PC-9 (cell line): Measurements from ENCODE around the gene RBM14. TPM values are rescaled to one million over a fixed set of nuclear protein-coding genes. Genes with fewer than 3 reads are reported as not detected.

Experiments used
- BruUV-seq: library from RNA; stranded (reverse); fragments of 400-500 nt; replicated peaks from 2 replicates; lab custom pipeline; 2021; lab: Mats Ljungman, UMichigan
- CTCF ChIA-PET: fragments of 300-600 bp; sonication (Branson Sonifier 250); formaldehyde crosslinking; loops from one replicate; lab custom pipeline; 2022; ENCODE audit warnings: antibody characterized with exemption; lab: Charles Lee
- POLR2A ChIA-PET: fragments of 300-600 bp; sonication (Branson Sonifier 250); formaldehyde crosslinking; loops from one replicate; lab custom pipeline; 2022; ENCODE audit warnings: antibody characterized with exemption; ENCODE audit not compliant: unreplicated experiment; lab: Charles Lee
- DNase-seq, 2 experiments: peaks; one replicate each; pipeline versions ENCODE4 v3.0.0 to v3.0.0-alpha.2; 2015 to 2022; ENCODE audit warnings: mixed read lengths in 1 of 2
- H2AFZ ChIP-seq: fragments of 200-600 bp; sonication (generic); 2 replicates; pipeline ENCODE4 v1.8.1; 2017; ENCODE audit warnings: antibody characterized with exemption
- H3F3A ChIP-seq: fragments of 200-600 bp; sonication (generic); 2 replicates; pipeline ENCODE4 v1.8.1; 2017; ENCODE audit warnings: antibody characterized with exemption, mild to moderate bottlenecking, low read depth; ENCODE audit not compliant: insufficient read depth
- H3K27ac ChIP-seq: fragments of 200-600 bp; sonication (generic); 2 replicates; pipeline ENCODE4 v1.6.1; 2016; ENCODE audit warnings: mixed run types
- H3K27me3 ChIP-seq: fragments of 200-600 bp; sonication (generic); 2 replicates; pipeline ENCODE4 v1.6.1; 2016; ENCODE audit warnings: low read depth, mixed run types; ENCODE audit not compliant: insufficient read depth
- H3K36me3 ChIP-seq: fragments of 200-600 bp; sonication (generic); 2 replicates; pipeline ENCODE4 v1.6.1; 2016; ENCODE audit warnings: low read depth, mixed run types
- H3K4me1 ChIP-seq: fragments of 200-600 bp; sonication (generic); replicated peaks from 2 replicates; pipeline ENCODE4 v1.6.1; 2016; ENCODE audit warnings: mixed run types; ENCODE audit not compliant: insufficient read depth
- H3K4me2 ChIP-seq: fragments of 200-600 bp; sonication (generic); 2 replicates; pipeline ENCODE4 v1.6.1; 2017; ENCODE audit warnings: mixed run types
- H3K4me3 ChIP-seq: fragments of 200-600 bp; sonication (generic); 2 replicates; pipeline ENCODE4 v1.6.1; 2016; ENCODE audit warnings: mixed run types
- H3K79me2 ChIP-seq: fragments of 200-600 bp; sonication (generic); 2 replicates; pipeline ENCODE4 v1.6.1; 2017; ENCODE audit warnings: low read depth, mixed run types
- H3K9me2 ChIP-seq: fragments of 200-600 bp; sonication (generic); 2 replicates; pipeline ENCODE4 v1.8.1; 2017; ENCODE audit warnings: mild to moderate bottlenecking; ENCODE audit not compliant: insufficient read depth
- H3K9me3 ChIP-seq: fragments of 200-600 bp; sonication (generic); 2 replicates; pipeline ENCODE4 v1.8.1; 2016; ENCODE audit warnings: low read depth; ENCODE audit not compliant: insufficient read depth
- H4K20me1 ChIP-seq: fragments of 200-600 bp; sonication (generic); 2 replicates; pipeline ENCODE4 v1.8.1; 2017; ENCODE audit not compliant: insufficient read depth
- EZH2 ChIP-seq: fragments of 200-600 bp; sonication (generic); IDR thresholded peaks from 2 replicates; pipeline ENCODE4 v1.8.0; 2017; ENCODE audit warnings: antibody characterized with exemption, low read depth
- intact Hi-C: fragments of 100-400 bp; cut with micrococcal nuclease; formaldehyde crosslinking; loops from one replicate; pipeline ENCODE4 v1.10.0; 2022; ENCODE audit not compliant: unreplicated experiment
- total RNA-seq: library from RNA; stranded (reverse); gene quantifications from 2 replicates; pipeline ENCODE4 v1.2.3, GENCODE V29; 2021
- TF ChIP-seq, protein P1 (sequence below): fragments of 200-600 bp; sonication (generic); conservative IDR thresholded peaks from 2 replicates; pipeline ENCODE4 v1.6.1; 2017; ENCODE audit warnings: mixed run types, antibody characterized with exemption, mild to moderate bottlenecking, moderate library complexity

Gene RBM14
- total RNA-seq, 1 experiment from 2014 or later, result 108 TPM

DNA sequence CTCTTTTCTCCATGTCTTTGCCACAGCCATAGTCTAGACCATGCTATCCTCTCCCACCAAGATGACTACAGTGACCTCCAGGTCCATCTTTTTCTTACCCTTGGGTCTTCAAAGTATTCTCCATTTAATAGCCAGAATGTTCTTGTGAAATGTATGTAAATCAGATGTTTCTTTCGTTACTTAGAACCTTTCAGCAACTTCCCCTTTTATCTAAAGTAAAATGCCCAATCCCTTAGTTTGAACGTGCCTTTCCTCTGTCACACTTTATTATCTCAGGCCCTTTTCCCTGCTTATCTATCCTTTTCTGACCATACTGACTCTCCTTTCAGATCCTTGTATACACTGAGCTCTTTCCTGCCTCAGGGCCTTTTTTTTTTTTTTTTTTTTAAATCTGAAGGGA is 43.3 kb downstream of the RBM14 start:
- Histone ChIP-seq H3K4me1 (no peaks in the 10 kb centered on the region), H3F3A (peaks cover 53% of the 10 kb centered on the region; the same call in 1 of the 2 replicates), H3K4me3 (no peak overlapping the region), H3K27ac (no peak overlapping the region), H2AFZ (no peak overlapping the region), H3K9me2 (no peaks in the 10 kb centered on the region), H3K4me2 (no peak overlapping the region), H3K27me3 (no peaks in the 10 kb centered on the region), H3K79me2 (peaks cover 10% of the 10 kb centered on the region), H3K9me3 (no peaks in the 10 kb centered on the region), H4K20me1 (peaks cover 49% of the 10 kb centered on the region), H3K36me3 (peaks cover 11% of the 10 kb centered on the region; the same call in 1 of the 2 replicates)
- ChIA-PET POLR2A (no interaction called here), CTCF (interaction anchor here (0.6 to 0.7 kb wide), 4 partner anchors 14 to 290 kb away, joined by 3 to 16 read pairs (median 6); no protein-coding TSS in a partner anchor)
- DNase-seq, result no peak
- intact Hi-C loops, result no loop called here
- no peak for TF ChIP-seq EZH2
- TF ChIP-seq, protein P1, sequence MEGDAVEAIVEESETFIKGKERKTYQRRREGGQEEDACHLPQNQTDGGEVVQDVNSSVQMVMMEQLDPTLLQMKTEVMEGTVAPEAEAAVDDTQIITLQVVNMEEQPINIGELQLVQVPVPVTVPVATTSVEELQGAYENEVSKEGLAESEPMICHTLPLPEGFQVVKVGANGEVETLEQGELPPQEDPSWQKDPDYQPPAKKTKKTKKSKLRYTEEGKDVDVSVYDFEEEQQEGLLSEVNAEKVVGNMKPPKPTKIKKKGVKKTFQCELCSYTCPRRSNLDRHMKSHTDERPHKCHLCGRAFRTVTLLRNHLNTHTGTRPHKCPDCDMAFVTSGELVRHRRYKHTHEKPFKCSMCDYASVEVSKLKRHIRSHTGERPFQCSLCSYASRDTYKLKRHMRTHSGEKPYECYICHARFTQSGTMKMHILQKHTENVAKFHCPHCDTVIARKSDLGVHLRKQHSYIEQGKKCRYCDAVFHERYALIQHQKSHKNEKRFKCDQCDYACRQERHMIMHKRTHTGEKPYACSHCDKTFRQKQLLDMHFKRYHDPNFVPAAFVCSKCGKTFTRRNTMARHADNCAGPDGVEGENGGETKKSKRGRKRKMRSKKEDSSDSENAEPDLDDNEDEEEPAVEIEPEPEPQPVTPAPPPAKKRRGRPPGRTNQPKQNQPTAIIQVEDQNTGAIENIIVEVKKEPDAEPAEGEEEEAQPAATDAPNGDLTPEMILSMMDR, result no peak
- no TSS peak for BruUV-seq

DNA sequence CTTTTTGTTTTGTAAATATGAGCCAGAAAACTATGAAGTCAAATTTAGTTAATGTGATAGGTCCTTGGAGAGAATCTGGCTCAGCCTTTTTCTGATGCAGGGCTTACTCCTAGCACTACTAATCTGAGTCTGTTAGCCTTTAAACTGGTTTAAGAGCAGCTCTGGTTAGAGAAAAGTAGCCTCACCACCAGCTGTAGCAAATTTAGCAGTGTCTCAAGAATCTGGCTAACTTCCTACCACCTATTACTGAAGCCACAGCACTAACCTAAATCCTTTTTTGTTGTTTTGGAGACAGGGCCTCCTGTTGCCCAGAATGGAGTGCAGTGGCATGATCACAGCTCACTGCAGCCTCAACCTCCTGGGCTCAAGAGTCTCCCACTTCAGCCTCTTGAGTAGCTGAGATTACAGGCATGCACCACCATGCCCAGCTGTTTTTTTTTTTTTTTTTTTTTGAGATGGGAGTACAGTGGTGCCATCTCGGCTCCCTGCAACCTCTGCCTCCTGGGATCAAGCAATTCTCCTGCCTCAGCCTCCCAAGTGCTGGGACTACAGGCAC is 47.4 kb downstream of the RBM14 start:
- H3K4me2 ChIP-seq, result no peak overlapping the region
- ChIA-PET POLR2A (interaction anchor here (0.5 to 0.7 kb wide), 2 partner anchors 9 to 26 kb away, joined by 7 to 9 read pairs; no protein-coding TSS in a partner anchor), CTCF (no interaction called here)
- H4K20me1 ChIP-seq, result peaks cover 66% of the 10 kb centered on the region
- no peak for DNase-seq
- TF ChIP-seq, protein P1, result no peak
- no peak for TF ChIP-seq EZH2
- no peak overlapping the region for H2AFZ ChIP-seq
- H3K9me2 ChIP-seq, result no peaks in the 10 kb centered on the region
- intact Hi-C loops, result no loop called here
- no TSS peak for BruUV-seq
- H3K4me1 ChIP-seq, result no peaks in the 10 kb centered on the region
- no peaks in the 10 kb centered on the region for H3K27me3 ChIP-seq
- H3K36me3 ChIP-seq, result peaks cover 9% of the 10 kb centered on the region; the same call in 1 of the 2 replicates
- H3K27ac ChIP-seq, result no peak overlapping the region
- no peaks in the 10 kb centered on the region for H3K9me3 ChIP-seq
- H3K79me2 ChIP-seq, result peaks cover 4% of the 10 kb centered on the region
- peaks cover 47% of the 10 kb centered on the region; the same call in 1 of the 2 replicates for H3F3A ChIP-seq
- H3K4me3 ChIP-seq, result no peak overlapping the region

DNA sequence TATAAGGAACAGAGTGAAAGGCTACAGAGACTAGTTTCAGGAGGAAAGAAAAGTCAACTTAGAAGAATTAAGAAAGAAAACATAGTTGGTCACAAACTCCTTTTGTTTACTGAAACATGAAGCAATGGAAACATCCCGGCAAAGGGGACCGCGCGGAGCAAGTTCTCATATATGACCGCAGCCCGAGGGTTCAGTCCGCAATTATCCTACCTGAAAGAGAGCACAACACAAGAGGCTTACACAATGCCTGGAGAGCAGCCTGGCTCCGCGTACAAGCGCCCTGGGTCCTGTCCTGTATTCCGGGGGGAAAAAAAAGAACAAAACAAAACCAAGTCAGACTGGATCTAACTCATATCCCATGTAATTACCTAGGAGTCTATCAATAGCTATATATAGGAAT is 48.9 kb downstream of the RBM14 start:
- CTCF ChIA-PET, result no interaction called here
- no TSS peak for BruUV-seq
- POLR2A ChIA-PET, result no interaction called here

More for the DNA sequence above, 48.9 kb downstream of the RBM14 start:
- Histone ChIP-seq H2AFZ (no peak overlapping the region), H3K79me2 (peaks cover 4% of the 10 kb centered on the region), H3K36me3 (peaks cover 9% of the 10 kb centered on the region; the same call in 1 of the 2 replicates), H3K4me3 (no peak overlapping the region), H4K20me1 (peaks cover 69% of the 10 kb centered on the region), H3K4me1 (no peaks in the 10 kb centered on the region), H3K9me2 (no peaks in the 10 kb centered on the region), H3K4me2 (no peak overlapping the region), H3K27ac (no peak overlapping the region), H3K9me3 (no peaks in the 10 kb centered on the region), H3K27me3 (no peaks in the 10 kb centered on the region), H3F3A (peaks cover 39% of the 10 kb centered on the region; the same call in 1 of the 2 replicates)
- DNase-seq, result no peak
- intact Hi-C loops, result no loop called here
- TF ChIP-seq, protein P1, result no peak
- TF ChIP-seq EZH2, result no peak
